ENCODE results near the gene CEP85.
A peak's percentile ranks its signal among the peaks of the same experiment; 100 is the strongest.

The CEP85 gene

GRCh38 chr1:26279456-26280332 lies 45.7 kb downstream of the CEP85 start, which contains the start of gene SH3BGRL3:
Gene SH3BGRL3, plus strand, starts transcription at chr1:26280086. Its CDS starts 70 bp downstream, at chr1:26280156.
- FAIRE-seq (peak; percentile 93), DNase-seq (ENCODE audit: insufficient read length) (peak; percentile 96)
- TF ChIP-seq TAF1 (IDR thresholded peaks at IDR 0.05; ENCODE audit: borderline replicate concordance, low read depth, low read length) (peak; percentile 24; the same call in 1 of the 2 replicates), POLR2AphosphoS5 (IDR thresholded peaks at IDR 0.05; ENCODE audit: low read depth, low read length) (no peak), POLR2A (IDR thresholded peaks at IDR 0.05; ENCODE audit: low read depth, low read length) (peak; percentile 87)

- TF ChIP-seq POLR2A (IDR thresholded peaks at IDR 0.05; ENCODE audit: low read depth, low read length), result no peak
- no peak for TF ChIP-seq TAF1 (IDR thresholded peaks at IDR 0.05; ENCODE audit: borderline replicate concordance, low read depth, low read length)
- TF ChIP-seq POLR2AphosphoS5 (IDR thresholded peaks at IDR 0.05; ENCODE audit: low read depth, low read length), result no peak
- FAIRE-seq, result no peak
- peak; percentile 48 for DNase-seq (ENCODE audit: insufficient read length)
Measured at GRCh38 chr1:26280333-26281042, 46.5 kb downstream of the CEP85 start.

- DNase-seq (ENCODE audit: insufficient read length) (no peak), FAIRE-seq (no peak)
- no peak for TF ChIP-seq TAF1 (IDR thresholded peaks at IDR 0.05; ENCODE audit: borderline replicate concordance, low read depth, low read length)
- peak; percentile 39; the same call in 1 of the 2 replicates for TF ChIP-seq POLR2A (IDR thresholded peaks at IDR 0.05; ENCODE audit: low read depth, low read length)
- peak; percentile 36; the same call in 1 of the 2 replicates for TF ChIP-seq POLR2AphosphoS5 (IDR thresholded peaks at IDR 0.05; ENCODE audit: low read depth, low read length)
Measured at GRCh38 chr1:26281091-26281958, 47.3 kb downstream of the CEP85 start.

- TF ChIP-seq TAF1 (IDR thresholded peaks at IDR 0.05; ENCODE audit: borderline replicate concordance, low read depth, low read length) (no peak), POLR2AphosphoS5 (IDR thresholded peaks at IDR 0.05; ENCODE audit: low read depth, low read length) (no peak), POLR2A (IDR thresholded peaks at IDR 0.05; ENCODE audit: low read depth, low read length) (no peak)
- DNase-seq (ENCODE audit: insufficient read length) (no peak), FAIRE-seq (no peak)
Measured at GRCh38 chr1:26281971-26282370, 48.0 kb downstream of the CEP85 start.

- FAIRE-seq, result no peak
- TF ChIP-seq TAF1 (IDR thresholded peaks at IDR 0.05; ENCODE audit: borderline replicate concordance, low read depth, low read length) (no peak), POLR2A (IDR thresholded peaks at IDR 0.05; ENCODE audit: low read depth, low read length) (no peak), POLR2AphosphoS5 (IDR thresholded peaks at IDR 0.05; ENCODE audit: low read depth, low read length) (no peak)
Measured at GRCh38 chr1:26282401-26282918, 48.5 kb downstream of the CEP85 start.

GRCh38 chr1:26283279-26283853 lies 49.4 kb downstream of the CEP85 start:
- FAIRE-seq (no peak), DNase-seq (ENCODE audit: insufficient read length) (no peak)
- TF ChIP-seq POLR2A (IDR thresholded peaks at IDR 0.05; ENCODE audit: low read depth, low read length), result no peak
- peak; percentile 37; the same call in 1 of the 2 replicates for TF ChIP-seq POLR2AphosphoS5 (IDR thresholded peaks at IDR 0.05; ENCODE audit: low read depth, low read length)
- TF ChIP-seq TAF1 (IDR thresholded peaks at IDR 0.05; ENCODE audit: borderline replicate concordance, low read depth, low read length), result no peak

More at GRCh38 chr1:26282401-26282918, 48.5 kb downstream of the CEP85 start:
- no peak for DNase-seq (ENCODE audit: insufficient read length)

GRCh38 chr1:26283871-26284596 lies 50.0 kb downstream of the CEP85 start:
- TF ChIP-seq POLR2AphosphoS5 (IDR thresholded peaks at IDR 0.05; ENCODE audit: low read depth, low read length) (no peak), TAF1 (IDR thresholded peaks at IDR 0.05; ENCODE audit: borderline replicate concordance, low read depth, low read length) (no peak), POLR2A (IDR thresholded peaks at IDR 0.05; ENCODE audit: low read depth, low read length) (no peak)

GRCh38 chr1:26284597-26285347 lies 50.8 kb downstream of the CEP85 start:
- FAIRE-seq (peak; percentile 77), DNase-seq (ENCODE audit: insufficient read length) (peak; percentile 72)

More at GRCh38 chr1:26283871-26284596, 50.0 kb downstream of the CEP85 start:
- FAIRE-seq (no peak), DNase-seq (ENCODE audit: insufficient read length) (no peak)

More at GRCh38 chr1:26284597-26285347, 50.8 kb downstream of the CEP85 start:
- TF ChIP-seq TAF1 (IDR thresholded peaks at IDR 0.05; ENCODE audit: borderline replicate concordance, low read depth, low read length) (no peak), POLR2A (IDR thresholded peaks at IDR 0.05; ENCODE audit: low read depth, low read length) (no peak), POLR2AphosphoS5 (IDR thresholded peaks at IDR 0.05; ENCODE audit: low read depth, low read length) (no peak)

Data from GM12892 (cell line).